Breast epithelium (tissue), 3 donors: ENCODE results near the gene PPP1R1A.

Experiments used
- POLR2A ChIP-seq: fragments of 450-650 bp; IDR thresholded peaks from one replicate; pipeline ENCODE4 v1.6.1; 2016; ENCODE audit warnings: antibody characterized with exemption, mild to moderate bottlenecking, moderate library complexity
- POLR2AphosphoS5 ChIP-seq, 3 donors: sonication (generic); formaldehyde crosslinking; IDR thresholded peaks; one replicate each; pipeline ENCODE4 v1.6.1; 2017; ENCODE audit warnings: antibody characterized with exemption in 3 of 3
- TF ChIP-seq, protein P1 (sequence below), 3 donors: fragments of 450-650 bp; IDR thresholded peaks; one replicate each; pipeline ENCODE4 v1.5.1; 2016 to 2017; ENCODE audit warnings: antibody characterized with exemption in 3 of 3, mild to moderate bottlenecking in 3 of 3, moderate library complexity in 3 of 3

- TF ChIP-seq, protein P1, sequence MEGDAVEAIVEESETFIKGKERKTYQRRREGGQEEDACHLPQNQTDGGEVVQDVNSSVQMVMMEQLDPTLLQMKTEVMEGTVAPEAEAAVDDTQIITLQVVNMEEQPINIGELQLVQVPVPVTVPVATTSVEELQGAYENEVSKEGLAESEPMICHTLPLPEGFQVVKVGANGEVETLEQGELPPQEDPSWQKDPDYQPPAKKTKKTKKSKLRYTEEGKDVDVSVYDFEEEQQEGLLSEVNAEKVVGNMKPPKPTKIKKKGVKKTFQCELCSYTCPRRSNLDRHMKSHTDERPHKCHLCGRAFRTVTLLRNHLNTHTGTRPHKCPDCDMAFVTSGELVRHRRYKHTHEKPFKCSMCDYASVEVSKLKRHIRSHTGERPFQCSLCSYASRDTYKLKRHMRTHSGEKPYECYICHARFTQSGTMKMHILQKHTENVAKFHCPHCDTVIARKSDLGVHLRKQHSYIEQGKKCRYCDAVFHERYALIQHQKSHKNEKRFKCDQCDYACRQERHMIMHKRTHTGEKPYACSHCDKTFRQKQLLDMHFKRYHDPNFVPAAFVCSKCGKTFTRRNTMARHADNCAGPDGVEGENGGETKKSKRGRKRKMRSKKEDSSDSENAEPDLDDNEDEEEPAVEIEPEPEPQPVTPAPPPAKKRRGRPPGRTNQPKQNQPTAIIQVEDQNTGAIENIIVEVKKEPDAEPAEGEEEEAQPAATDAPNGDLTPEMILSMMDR (IDR thresholded peaks at IDR 0.05): no peak
- no peak for TF ChIP-seq POLR2A
- no peak for TF ChIP-seq POLR2AphosphoS5 (IDR thresholded peaks at IDR 0.05)
Observed at GRCh38 chr12:54571193-54572188, 17.0 kb downstream of the PPP1R1A start.
